GM10266 (cell line): ENCODE data around the gene TMEM178B.

Experiments
- DNase-seq: peaks from one replicate; pipeline ENCODE4 v3.0.0; 2012; ENCODE audit errors: extremely low spot score
- TF ChIP-seq, protein P1 (sequence below): IDR thresholded peaks from 2 replicates; pipeline ENCODE4 v1.5.1; 2012; ENCODE audit warnings: mild to moderate bottlenecking, low read depth; ENCODE audit not compliant: control insufficient read depth, insufficient read depth; ENCODE audit errors: missing control alignments

Gene TMEM178B

DNA sequence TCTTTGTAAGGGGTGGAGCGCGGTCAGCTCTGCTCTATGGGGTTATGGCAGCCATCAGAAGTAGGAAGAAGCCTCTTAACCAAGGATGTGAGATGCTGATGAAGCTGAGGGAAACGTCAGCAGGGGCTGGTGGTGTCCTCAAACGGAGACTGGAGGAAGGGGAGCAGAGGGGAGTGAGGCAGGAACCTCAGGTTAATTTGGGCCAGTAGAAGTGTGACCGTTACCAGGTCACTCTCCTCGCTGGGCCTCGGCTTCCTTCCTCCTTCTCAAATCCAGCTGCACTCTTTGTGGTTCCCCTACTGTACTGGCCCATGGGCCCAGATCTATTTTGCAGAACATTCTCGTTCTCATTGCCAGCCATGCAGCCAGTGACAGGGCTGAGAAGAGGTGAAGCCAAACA lies 169.5 kb downstream of the TMEM178B start:
- TF ChIP-seq, protein P1, sequence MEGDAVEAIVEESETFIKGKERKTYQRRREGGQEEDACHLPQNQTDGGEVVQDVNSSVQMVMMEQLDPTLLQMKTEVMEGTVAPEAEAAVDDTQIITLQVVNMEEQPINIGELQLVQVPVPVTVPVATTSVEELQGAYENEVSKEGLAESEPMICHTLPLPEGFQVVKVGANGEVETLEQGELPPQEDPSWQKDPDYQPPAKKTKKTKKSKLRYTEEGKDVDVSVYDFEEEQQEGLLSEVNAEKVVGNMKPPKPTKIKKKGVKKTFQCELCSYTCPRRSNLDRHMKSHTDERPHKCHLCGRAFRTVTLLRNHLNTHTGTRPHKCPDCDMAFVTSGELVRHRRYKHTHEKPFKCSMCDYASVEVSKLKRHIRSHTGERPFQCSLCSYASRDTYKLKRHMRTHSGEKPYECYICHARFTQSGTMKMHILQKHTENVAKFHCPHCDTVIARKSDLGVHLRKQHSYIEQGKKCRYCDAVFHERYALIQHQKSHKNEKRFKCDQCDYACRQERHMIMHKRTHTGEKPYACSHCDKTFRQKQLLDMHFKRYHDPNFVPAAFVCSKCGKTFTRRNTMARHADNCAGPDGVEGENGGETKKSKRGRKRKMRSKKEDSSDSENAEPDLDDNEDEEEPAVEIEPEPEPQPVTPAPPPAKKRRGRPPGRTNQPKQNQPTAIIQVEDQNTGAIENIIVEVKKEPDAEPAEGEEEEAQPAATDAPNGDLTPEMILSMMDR = no peak
- DNase-seq = no peak

DNA sequence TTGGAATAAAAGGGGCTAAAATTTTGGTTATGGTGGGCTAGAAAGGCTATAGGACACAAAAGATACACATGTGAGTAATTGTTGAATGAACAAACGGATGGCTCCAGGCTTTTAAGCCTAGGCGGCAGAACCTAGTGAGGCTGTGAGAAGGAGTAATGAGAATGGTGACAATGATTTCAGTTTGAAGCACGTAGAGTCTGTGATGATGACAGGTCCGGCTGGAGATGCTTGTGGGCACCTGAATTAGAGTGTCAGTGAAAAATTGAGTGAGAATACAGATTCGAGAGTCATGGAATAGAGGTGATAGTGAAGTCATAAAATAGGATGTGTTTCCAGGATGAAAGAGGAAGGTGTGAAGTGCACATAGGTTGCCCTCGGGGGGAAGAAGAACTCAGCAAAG lies 170.6 kb downstream of the TMEM178B start:
- TF ChIP-seq, protein P1 = no peak
- no peak for DNase-seq

DNA sequence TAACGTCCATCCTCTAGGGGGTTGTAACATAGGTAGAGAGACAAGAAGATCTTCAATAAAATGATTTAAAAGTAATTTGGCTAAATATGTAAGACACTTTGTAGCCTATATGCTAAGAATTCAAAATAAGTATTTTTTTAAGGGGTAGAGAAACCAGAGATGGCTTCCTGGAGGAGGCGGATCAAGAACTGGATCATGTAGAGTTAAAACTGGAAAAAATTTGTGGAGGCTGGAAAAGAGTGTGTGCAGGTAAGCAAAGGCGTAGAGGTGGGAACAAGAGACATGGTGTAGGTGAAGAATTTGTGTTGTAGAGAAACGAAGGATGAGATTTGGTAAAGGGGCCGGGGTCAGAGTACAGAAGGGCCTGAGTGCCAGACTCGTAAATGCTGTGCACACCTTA lies 172.6 kb downstream of the TMEM178B start:
- TF ChIP-seq, protein P1 = no peak
- no peak for DNase-seq

DNA sequence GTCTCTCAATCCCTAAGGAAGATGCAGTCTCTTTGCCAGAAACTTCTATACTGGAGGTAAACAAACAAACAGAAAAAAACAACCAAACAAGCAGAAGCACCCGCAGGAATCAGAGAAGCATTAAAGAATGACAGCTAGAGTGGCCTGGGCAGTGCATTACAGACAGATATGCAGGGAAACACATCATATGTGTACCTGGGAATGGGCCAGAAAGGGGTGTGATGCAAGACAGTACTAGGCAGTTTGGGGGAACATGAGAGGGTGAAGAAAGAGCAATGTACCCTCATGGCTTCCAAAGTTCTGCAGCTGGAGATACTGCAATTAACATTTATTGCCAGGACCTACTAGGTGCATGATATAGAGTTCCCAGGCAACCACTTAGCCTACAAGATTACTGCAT lies 177.3 kb downstream of the TMEM178B start:
- DNase-seq = no peak
- TF ChIP-seq, protein P1 = no peak

DNA sequence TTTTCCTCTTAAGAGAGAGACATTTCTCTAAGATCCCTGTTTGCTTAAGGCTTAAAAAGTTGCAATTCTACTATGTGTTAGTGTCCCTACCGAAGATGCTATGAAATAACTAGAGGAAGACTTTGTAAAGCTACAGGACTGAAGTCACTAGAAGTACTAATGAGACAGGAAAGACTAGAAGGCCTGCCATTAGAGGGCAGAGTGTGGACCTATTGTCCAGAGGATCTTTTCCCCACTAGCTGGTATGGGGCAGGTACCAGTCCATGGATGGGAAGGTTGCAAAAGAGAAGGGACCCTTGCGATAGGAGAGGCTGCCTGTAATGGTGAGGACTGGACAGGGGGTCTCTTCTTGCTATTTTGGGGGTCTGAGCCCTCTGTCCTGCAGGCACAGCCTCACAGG lies 178.1 kb downstream of the TMEM178B start:
- TF ChIP-seq, protein P1 = peak; percentile 21
- DNase-seq = no peak

DNA sequence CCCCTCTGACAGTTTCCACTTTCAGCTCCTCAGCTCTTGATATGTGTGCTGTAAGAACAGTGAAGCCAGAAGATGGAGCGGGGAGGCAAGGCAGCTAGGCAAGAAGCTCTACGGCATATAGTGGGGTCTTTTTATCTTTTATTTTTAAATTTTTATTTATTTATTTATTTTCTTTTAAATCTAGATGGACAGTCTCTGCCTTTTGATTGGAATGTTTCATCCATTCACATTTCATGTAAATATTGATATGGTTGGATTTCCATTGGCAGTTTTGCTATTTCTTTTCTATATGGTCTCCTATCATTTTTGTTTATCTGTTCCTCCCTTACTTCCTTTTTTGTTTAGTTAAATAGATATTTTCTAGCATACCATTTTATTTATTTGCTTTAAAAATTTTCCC lies 183.7 kb downstream of the TMEM178B start:
- DNase-seq = no peak
- TF ChIP-seq, protein P1 = no peak

DNA sequence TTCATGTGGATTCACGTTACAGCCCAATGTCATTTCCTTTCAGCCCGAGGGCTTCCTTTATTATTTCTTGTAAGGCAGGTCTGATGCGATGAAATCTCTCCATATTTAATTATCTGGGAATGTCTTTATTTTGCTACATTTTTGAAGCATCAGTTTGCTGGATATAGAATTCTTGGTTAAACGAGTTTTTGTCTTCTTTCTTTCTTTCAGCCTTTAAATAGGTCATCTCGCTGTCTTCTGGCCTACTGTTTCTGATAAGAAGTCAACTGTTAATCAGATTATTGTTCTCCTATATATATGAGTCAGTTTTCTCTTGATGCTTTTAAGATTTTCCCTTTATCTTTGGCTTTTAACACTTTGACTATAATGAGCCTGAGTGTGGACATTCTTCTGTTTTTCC lies 184.7 kb downstream of the TMEM178B start:
- no peak for DNase-seq
- TF ChIP-seq, protein P1 = no peak
